Measurements from ENCODE around the gene REXO1. TPM values are rescaled to one million over a fixed set of nuclear protein-coding genes. Genes with fewer than 3 reads are reported as not detected.
"Not testable (repeated sequence)": the region's sequence is repeated elsewhere in the genome, so short reads cannot be mapped to it uniquely, and the experiment has no call there.

Gene REXO1
- polyA plus RNA-seq, 2 of the 4 experiments (the other 2 are of a cell fraction): 5.6 to 13.8 TPM

GRCh38 chr19:1880611-1881392, 32.5 kb upstream of the REXO1 start:
- DNase-seq (ENCODE audit: low read depth in 1 of 2, low spot score in 1 of 2) (no peak), FAIRE-seq (no peak), ATAC-seq (no peak)
- no peak overlapping the region for H3K27ac ChIP-seq
- no peak overlapping the region for H3K4me3 ChIP-seq
- no peaks in the 10 kb centered on the region for H3K9me3 ChIP-seq
- POLR2A ChIA-PET: no interaction called here
- WGBS (ENCODE audit: missing lambda C conversion rate): 75% methylated on average over 2 of the region's 35 CpGs
- H3K4me2 ChIP-seq: no peak overlapping the region
- H3K4me1 ChIP-seq: peaks cover 10% of the 10 kb centered on the region; the same call in 2 of the 3 replicates
- CTCF ChIA-PET: interaction anchor here (1.2 kb wide), 1 partner anchor 43 kb away, joined by 3 read pairs; no protein-coding TSS in a partner anchor
- TF ChIP-seq EHMT2 (IDR thresholded peaks at IDR 0.05; ENCODE audit: low read depth) (no peak), CHD2 (IDR thresholded peaks at IDR 0.05; ENCODE audit: low read length, partially characterized antibody) (no peak), EP300 (IDR thresholded peaks at IDR 0.05) (no peak), GATA3 (IDR thresholded peaks at IDR 0.05; ENCODE audit: borderline replicate concordance) (no peak), PBX3 (IDR thresholded peaks at IDR 0.05) (no peak), BCL3 (IDR thresholded peaks at IDR 0.05) (no peak), FOSB (CRISPR knock-in tag; IDR thresholded peaks at IDR 0.05) (no peak), RCOR1 (IDR thresholded peaks at IDR 0.05; ENCODE audit: low read depth, low read length) (no peak), RARB (CRISPR knock-in tag; IDR thresholded peaks at IDR 0.05) (no peak), CHD4 (IDR thresholded peaks at IDR 0.05; ENCODE audit: borderline replicate concordance) (no peak), RAD21 (conservative IDR thresholded peaks at IDR 0.05 in 1 of 2, IDR thresholded peaks at IDR 0.05 in 1 of 2) (no peak), MAZ (IDR thresholded peaks at IDR 0.05; ENCODE audit: borderline replicate concordance, low read depth, low read length) (no peak), ELK1 (IDR thresholded peaks at IDR 0.05; ENCODE audit: low read depth, low read length) (no peak), NPAS2 (CRISPR knock-in tag; IDR thresholded peaks at IDR 0.05; ENCODE audit: borderline replicate concordance) (no peak)

GRCh38 chr19:1879982-1880381, 31.7 kb upstream of the REXO1 start:
- CTCF ChIA-PET; H3K4me3 ChIP-seq; H3K27ac ChIP-seq; ATAC-seq; DNase-seq (ENCODE audit: low read depth in 1 of 2, low spot score in 1 of 2); POLR2A ChIA-PET; FAIRE-seq; H3K9me3 ChIP-seq; H3K4me2 ChIP-seq; H3K4me1 ChIP-seq: not testable (repeated sequence)
- 60% methylated on average over 1 of the region's 17 CpGs for WGBS (ENCODE audit: missing lambda C conversion rate)

GRCh38 chr19:1878583-1878982, 30.3 kb upstream of the REXO1 start:
- DNase-seq (ENCODE audit: low read depth in 1 of 2, low spot score in 1 of 2); H3K27ac ChIP-seq; H3K9me3 ChIP-seq; FAIRE-seq; H3K4me2 ChIP-seq; H3K4me3 ChIP-seq; CTCF ChIA-PET; ATAC-seq; POLR2A ChIA-PET: not testable (repeated sequence)
- 81% methylated on average over 5 of the region's 8 CpGs for WGBS (ENCODE audit: missing lambda C conversion rate)
- H3K4me1 ChIP-seq: peaks cover 13% of the 10 kb centered on the region

- H3K4me3 ChIP-seq; H3K27ac ChIP-seq; H3K4me2 ChIP-seq; DNase-seq (ENCODE audit: low read depth in 1 of 2, low spot score in 1 of 2); POLR2A ChIA-PET; FAIRE-seq; ATAC-seq; H3K9me3 ChIP-seq: not testable (repeated sequence)
- CTCF ChIA-PET: interaction anchor here (1.5 kb wide), 1 partner anchor 11 kb away, joined by 7 read pairs; no protein-coding TSS in a partner anchor
- peaks cover 14% of the 10 kb centered on the region for H3K4me1 ChIP-seq
- WGBS (ENCODE audit: missing lambda C conversion rate): 81% methylated on average over 35 of the region's 47 CpGs
Observed at GRCh38 chr19:1877280-1877660, 29.0 kb upstream of the REXO1 start.

GRCh38 chr19:1876496-1877279, 28.4 kb upstream of the REXO1 start:
- POLR2A ChIA-PET: interaction anchor here (0.8 to 1.3 kb wide), 3 partner anchors 8 to 12 kb away, joined by 3 to 6 read pairs (median 4); partner anchors contain the start of gene ABHD17A
- H3K4me1 ChIP-seq: peaks cover 14% of the 10 kb centered on the region
- DNase-seq (ENCODE audit: low read depth in 1 of 2, low spot score in 1 of 2); H3K4me3 ChIP-seq; FAIRE-seq; ATAC-seq; H3K9me3 ChIP-seq: not testable (repeated sequence)
- CTCF ChIA-PET: interaction anchor here (0.8 to 2.7 kb wide), 5 partner anchors 10 to 53 kb away, joined by 3 to 10 read pairs (median 4); no protein-coding TSS in a partner anchor
- H3K27ac ChIP-seq: peak overlapping the region; percentile 88 to 95; a peak in 5 of 6 replicates
- H3K4me2 ChIP-seq: peak overlapping the region; percentile 69
- 81% methylated on average over 21 of the region's 53 CpGs for whole genome bisulfite sequencing (ENCODE audit: missing lambda C conversion rate)

Measured in A549 (cell line).